ENCODE measurements around the gene BPGM. TPM values are rescaled to one million over a fixed set of nuclear protein-coding genes. Genes with fewer than 3 reads are reported as not detected.

BPGM gene
- total RNA-seq, 1 donor from 2014 or later, result 49.7 TPM

DNA sequence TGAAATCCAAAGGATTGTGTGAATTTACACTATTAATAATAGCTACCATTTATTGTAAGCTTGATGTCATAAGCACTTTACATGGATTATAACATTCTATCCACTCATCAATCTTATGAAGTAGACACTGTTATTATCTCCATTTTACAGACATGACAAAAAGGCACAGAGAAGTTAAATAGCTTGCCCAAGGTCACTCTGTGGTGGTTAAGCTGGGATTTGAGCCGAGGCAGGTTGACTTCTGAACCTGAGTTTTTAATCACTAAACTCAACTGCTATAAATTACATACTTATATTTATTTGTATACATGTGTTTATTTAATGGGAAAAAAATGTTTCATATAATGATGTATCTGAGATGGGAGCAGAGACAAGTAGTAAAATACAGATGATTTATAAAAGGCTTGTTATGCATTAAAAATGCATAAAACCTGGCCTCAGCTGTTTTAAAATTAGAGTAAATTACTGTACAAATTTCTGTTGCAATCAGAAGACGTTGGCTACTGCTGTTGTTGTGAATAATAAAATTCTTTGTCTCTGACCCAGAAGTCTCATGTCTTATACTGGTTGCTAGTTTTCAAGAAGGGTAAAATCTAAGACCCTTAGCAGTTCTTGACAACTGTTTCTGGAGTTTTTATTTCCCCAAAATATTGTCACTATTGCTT is 71.7 kb downstream of the BPGM start:
- Mint-ChIP-seq H3K9me3 (no peaks in the 10 kb centered on the region), H3K4me1 (peaks cover 6% of the 10 kb centered on the region), H3K4me3 (no peak overlapping the region), H3K36me3 (no peaks in the 10 kb centered on the region), H3K27me3 (ENCODE audit: insufficient read depth, low read depth) (peaks cover 3% of the 10 kb centered on the region), H3K27ac (no peak overlapping the region)
- Histone ChIP-seq H3K9ac (no peak overlapping the region), H3K36me3 (no peaks in the 10 kb centered on the region), H4K20me1 (ENCODE audit: low read depth) (no peaks in the 10 kb centered on the region), H3F3A (ENCODE audit: low read depth) (no peaks in the 10 kb centered on the region), H3K27ac (no peak overlapping the region), H3K4me1 (no peaks in the 10 kb centered on the region), H3K4me2 (no peak overlapping the region), H3K79me2 (ENCODE audit: low read depth) (no peaks in the 10 kb centered on the region), H3K9me3 (ENCODE audit: low read depth) (no peaks in the 10 kb centered on the region), H3K27me3 (no peaks in the 10 kb centered on the region), H2AFZ (replicated peaks) (no peak overlapping the region), H3K4me3 (no peak overlapping the region)
- TF ChIP-seq, protein P1, sequence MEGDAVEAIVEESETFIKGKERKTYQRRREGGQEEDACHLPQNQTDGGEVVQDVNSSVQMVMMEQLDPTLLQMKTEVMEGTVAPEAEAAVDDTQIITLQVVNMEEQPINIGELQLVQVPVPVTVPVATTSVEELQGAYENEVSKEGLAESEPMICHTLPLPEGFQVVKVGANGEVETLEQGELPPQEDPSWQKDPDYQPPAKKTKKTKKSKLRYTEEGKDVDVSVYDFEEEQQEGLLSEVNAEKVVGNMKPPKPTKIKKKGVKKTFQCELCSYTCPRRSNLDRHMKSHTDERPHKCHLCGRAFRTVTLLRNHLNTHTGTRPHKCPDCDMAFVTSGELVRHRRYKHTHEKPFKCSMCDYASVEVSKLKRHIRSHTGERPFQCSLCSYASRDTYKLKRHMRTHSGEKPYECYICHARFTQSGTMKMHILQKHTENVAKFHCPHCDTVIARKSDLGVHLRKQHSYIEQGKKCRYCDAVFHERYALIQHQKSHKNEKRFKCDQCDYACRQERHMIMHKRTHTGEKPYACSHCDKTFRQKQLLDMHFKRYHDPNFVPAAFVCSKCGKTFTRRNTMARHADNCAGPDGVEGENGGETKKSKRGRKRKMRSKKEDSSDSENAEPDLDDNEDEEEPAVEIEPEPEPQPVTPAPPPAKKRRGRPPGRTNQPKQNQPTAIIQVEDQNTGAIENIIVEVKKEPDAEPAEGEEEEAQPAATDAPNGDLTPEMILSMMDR (IDR thresholded peaks at IDR 0.05), result no peak
- TF ChIP-seq EZH2phosphoT487 (IDR thresholded peaks at IDR 0.05), result no peak
- TF ChIP-seq EZH2 (IDR thresholded peaks at IDR 0.05), result no peak
- no peak for DNase-seq (ENCODE audit: low spot score)

DNA sequence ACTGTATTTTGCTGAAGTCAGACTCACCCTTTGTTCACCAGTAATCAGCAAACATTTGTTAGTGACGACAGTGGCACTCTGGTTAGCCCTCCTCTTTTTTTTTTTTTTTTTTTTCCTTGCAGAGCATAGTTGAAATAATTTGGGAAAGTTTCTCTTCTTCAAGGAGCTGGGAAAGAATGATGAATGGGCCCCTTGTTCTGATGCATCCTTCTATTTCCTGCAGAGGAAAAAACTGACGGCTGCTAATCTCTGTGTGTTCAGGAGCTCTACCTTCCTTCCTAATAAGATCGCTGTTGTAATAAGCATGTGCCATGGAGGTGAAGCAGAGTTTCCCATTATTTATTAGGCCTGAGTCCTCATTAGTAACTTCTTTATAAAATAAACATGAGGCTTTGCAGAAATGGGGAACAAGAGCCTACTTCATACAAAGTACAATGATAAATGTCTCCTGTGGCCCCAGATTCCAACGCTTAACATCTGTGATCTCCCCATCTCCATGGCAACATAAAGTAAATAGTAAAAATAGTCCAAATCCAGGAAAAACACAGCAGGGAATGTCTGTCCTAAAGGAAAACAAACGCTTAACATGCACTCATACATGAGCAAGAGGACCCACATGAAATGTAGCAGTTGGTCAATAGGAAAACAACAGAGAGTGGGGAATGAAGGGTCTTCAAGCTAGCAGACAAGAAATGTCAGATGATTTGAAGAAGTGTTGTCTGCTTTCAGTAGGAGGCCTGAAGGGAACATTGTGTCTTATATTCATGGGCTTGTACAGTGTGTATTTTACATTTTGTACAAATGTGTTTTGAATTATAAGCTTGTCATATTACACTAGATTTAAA is 73.7 kb downstream of the BPGM start:
- H3K27me3 ChIP-seq, result no peaks in the 10 kb centered on the region
- no peaks in the 10 kb centered on the region for H3F3A ChIP-seq (ENCODE audit: low read depth)
- no peaks in the 10 kb centered on the region for H4K20me1 ChIP-seq (ENCODE audit: low read depth)
- no peaks in the 10 kb centered on the region for H3K27me3 Mint-ChIP-seq (ENCODE audit: insufficient read depth, low read depth)
- no peaks in the 10 kb centered on the region for H3K9me3 Mint-ChIP-seq
- H3K4me1 Mint-ChIP-seq, result peaks cover 6% of the 10 kb centered on the region
- H3K4me3 Mint-ChIP-seq, result no peak overlapping the region
- H3K36me3 ChIP-seq, result no peaks in the 10 kb centered on the region
- no peaks in the 10 kb centered on the region for H3K79me2 ChIP-seq (ENCODE audit: low read depth)
- H3K27ac Mint-ChIP-seq, result no peak overlapping the region
- DNase-seq (ENCODE audit: low spot score), result no peak
- peak overlapping the region; percentile 54 for H2AFZ ChIP-seq (replicated peaks)
- H3K9ac ChIP-seq, result no peak overlapping the region
- no peaks in the 10 kb centered on the region for H3K4me1 ChIP-seq
- H3K36me3 Mint-ChIP-seq, result no peaks in the 10 kb centered on the region
- TF ChIP-seq EZH2 (IDR thresholded peaks at IDR 0.05), result no peak
- TF ChIP-seq, protein P1 (IDR thresholded peaks at IDR 0.05), result no peak
- no peak for TF ChIP-seq EZH2phosphoT487 (IDR thresholded peaks at IDR 0.05)
- H3K4me2 ChIP-seq, result no peak overlapping the region
- H3K4me3 ChIP-seq, result no peak overlapping the region
- H3K9me3 ChIP-seq (ENCODE audit: low read depth), result no peaks in the 10 kb centered on the region
- H3K27ac ChIP-seq, result no peak overlapping the region

DNA sequence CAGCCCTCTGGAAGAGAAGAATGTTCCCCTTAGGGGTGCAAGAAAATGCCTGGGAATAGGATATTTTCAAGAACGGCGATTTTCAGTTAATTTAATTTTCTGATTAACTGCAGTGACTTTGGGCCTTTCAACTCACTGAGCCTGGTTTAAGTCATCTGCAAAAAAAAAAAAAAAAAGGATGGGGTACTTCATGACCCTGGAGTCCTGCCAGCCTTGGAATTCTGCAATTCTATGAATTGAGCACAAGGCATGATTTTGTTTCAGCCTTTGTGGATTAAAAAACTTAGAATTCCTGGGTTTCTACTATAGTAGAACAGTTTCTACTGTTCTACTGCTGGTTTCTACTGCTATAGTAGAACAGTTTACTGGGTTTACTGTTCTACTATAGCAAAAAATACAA is 74.5 kb downstream of the BPGM start:
- Histone ChIP-seq H4K20me1 (ENCODE audit: low read depth) (no peaks in the 10 kb centered on the region), H3K27ac (no peak overlapping the region), H3K4me1 (no peaks in the 10 kb centered on the region), H3K79me2 (ENCODE audit: low read depth) (no peaks in the 10 kb centered on the region), H3K9me3 (ENCODE audit: low read depth) (no peaks in the 10 kb centered on the region), H3K9ac (no peak overlapping the region), H2AFZ (replicated peaks) (no peak overlapping the region), H3K4me2 (no peak overlapping the region), H3K36me3 (no peaks in the 10 kb centered on the region), H3F3A (ENCODE audit: low read depth) (no peaks in the 10 kb centered on the region), H3K27me3 (no peaks in the 10 kb centered on the region), H3K4me3 (no peak overlapping the region)
- Mint-ChIP-seq H3K27ac (no peak overlapping the region), H3K36me3 (no peaks in the 10 kb centered on the region), H3K27me3 (ENCODE audit: insufficient read depth, low read depth) (no peaks in the 10 kb centered on the region), H3K4me1 (peaks cover 6% of the 10 kb centered on the region), H3K9me3 (no peaks in the 10 kb centered on the region), H3K4me3 (no peak overlapping the region)
- DNase-seq (ENCODE audit: low spot score), result no peak
- TF ChIP-seq EZH2 (IDR thresholded peaks at IDR 0.05) (no peak), EZH2phosphoT487 (IDR thresholded peaks at IDR 0.05) (no peak)
- TF ChIP-seq, protein P1 (IDR thresholded peaks at IDR 0.05), result no peak
